Prostate gland (tissue), 2 donors: ENCODE data around the gene MARS1.

ENCODE experiments used
- CTCF ChIP-seq, 4 experiments: fragments of 200-600 bp in 2 of 4; fragments of 450-650 bp in 2 of 4; sonication (generic) in 2 of 4; IDR thresholded peaks; 1 replicate in 3 of 4; 2 replicates in 1 of 4; pipeline ENCODE4 v1.5.1; 2016 to 2019; ENCODE audit warnings: antibody characterized with exemption in 4 of 4, mild to moderate bottlenecking in 2 of 4, moderate library complexity in 2 of 4
- POLR2A ChIP-seq: fragments of 450-650 bp; IDR thresholded peaks from one replicate; pipeline ENCODE4 v1.6.1; 2016; ENCODE audit warnings: antibody characterized with exemption, mild to moderate bottlenecking
- POLR2AphosphoS5 ChIP-seq: sonication (generic); formaldehyde crosslinking; IDR thresholded peaks from one replicate; pipeline ENCODE4 v1.6.1; 2017; ENCODE audit warnings: antibody characterized with exemption

DNA sequence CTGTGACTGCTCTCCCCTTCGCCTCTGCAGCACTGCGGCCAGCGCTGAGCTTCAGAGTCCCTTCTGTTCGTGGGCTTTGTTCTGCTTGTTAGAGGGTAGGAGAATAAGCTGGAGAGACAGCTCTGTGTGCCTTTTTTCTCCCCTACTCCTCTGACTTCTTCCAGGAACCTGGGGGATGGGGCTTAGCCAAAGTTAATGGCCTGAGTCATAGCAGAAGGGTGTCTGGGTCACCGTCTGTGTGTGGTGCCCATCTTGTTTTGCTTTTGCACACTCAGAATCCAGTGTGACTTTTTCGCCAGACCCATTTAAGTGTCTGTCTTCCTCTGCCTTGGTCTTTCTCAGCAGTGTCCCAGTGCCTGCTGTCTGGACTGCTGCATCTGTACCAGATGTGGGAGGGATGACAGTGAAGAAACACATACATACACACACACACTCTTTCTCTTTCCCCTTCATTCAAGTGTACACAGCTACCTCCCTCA is 65.0 kb downstream of the MARS1 start:
- TF ChIP-seq POLR2A (no peak), CTCF (IDR thresholded peaks at IDR 0.05) (no peak), POLR2AphosphoS5 (no peak)
